VCaP (cell line): Measurements from ENCODE around the gene ASAP2.
A peak's percentile ranks its signal among the peaks of the same experiment; 100 is the strongest.

Experiments
- H3K27ac ChIP-seq: fragments of 450-650 bp; 2 replicates; pipeline ENCODE4 v1.5.1; 2017
- TF ChIP-seq, protein P1 (sequence below): fragments of 450-650 bp; conservative IDR thresholded peaks from 2 replicates; pipeline ENCODE4 v1.5.1; 2017; ENCODE audit warnings: mild to moderate bottlenecking, moderate library complexity

Gene ASAP2

DNA sequence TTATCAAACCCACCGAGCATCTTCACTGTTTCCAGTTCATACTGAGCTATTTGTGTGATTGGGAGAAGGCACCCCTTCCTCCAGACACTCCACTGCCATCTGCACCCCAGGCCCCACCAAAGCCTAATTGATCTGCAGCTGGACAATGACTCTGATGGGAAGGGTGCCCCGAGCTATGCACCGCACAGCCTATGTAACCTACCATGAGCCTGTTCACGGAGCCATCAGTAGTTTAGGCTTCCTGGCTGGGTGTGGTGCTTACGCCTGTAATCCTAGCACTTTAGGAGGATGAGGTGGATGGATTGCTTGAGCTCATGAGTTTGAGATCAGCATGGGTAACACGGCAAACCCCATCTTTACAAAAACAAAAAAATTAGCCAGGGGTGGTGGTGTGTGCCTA is 17.8 kb upstream of the ASAP2 start:
- peak overlapping the region; percentile 72 for H3K27ac ChIP-seq
- TF ChIP-seq, protein P1, sequence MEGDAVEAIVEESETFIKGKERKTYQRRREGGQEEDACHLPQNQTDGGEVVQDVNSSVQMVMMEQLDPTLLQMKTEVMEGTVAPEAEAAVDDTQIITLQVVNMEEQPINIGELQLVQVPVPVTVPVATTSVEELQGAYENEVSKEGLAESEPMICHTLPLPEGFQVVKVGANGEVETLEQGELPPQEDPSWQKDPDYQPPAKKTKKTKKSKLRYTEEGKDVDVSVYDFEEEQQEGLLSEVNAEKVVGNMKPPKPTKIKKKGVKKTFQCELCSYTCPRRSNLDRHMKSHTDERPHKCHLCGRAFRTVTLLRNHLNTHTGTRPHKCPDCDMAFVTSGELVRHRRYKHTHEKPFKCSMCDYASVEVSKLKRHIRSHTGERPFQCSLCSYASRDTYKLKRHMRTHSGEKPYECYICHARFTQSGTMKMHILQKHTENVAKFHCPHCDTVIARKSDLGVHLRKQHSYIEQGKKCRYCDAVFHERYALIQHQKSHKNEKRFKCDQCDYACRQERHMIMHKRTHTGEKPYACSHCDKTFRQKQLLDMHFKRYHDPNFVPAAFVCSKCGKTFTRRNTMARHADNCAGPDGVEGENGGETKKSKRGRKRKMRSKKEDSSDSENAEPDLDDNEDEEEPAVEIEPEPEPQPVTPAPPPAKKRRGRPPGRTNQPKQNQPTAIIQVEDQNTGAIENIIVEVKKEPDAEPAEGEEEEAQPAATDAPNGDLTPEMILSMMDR, result no peak

DNA sequence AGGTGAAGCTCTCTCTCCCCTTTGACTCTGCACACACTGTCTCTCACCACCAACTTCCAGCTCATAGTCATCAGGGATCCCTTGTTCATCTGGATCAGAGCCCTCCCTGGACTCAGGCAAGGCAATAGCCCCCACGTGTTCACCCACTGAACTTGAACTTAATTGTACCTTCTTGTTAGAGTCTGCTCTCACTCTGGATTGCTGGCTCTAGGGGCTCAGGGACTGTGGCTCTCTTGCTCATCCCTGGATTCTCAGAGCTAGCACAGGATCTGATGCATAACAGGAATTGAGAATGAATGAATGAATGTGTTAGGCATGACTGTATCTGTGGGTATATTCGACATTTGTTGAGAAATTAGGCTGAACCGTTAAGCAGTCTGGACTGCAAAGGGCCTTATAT is 16.7 kb upstream of the ASAP2 start:
- TF ChIP-seq, protein P1, result no peak
- no peak overlapping the region for H3K27ac ChIP-seq

DNA sequence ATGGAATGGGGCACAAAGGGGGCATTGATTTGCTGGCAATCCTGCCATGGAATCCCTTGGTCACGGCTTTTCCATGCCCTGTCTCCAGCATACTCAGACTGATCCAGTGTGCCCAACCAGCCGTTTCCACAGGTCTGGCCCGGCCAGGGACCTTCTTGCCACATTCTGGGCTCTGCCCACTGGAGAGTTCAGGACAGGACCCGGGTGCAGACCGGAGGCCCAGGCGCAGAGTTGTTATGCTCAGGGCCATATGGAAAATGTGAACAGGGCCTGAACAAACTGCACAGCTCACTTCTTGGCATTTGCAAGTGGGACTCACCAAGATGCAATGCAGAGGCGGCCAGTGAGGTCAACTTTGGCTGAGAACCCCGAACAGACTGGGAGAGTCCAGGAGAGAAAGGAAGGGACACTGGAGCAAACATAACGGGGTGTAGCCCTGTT is 15.6 kb upstream of the ASAP2 start:
- H3K27ac ChIP-seq, result no peak overlapping the region
- TF ChIP-seq, protein P1, result no peak

DNA sequence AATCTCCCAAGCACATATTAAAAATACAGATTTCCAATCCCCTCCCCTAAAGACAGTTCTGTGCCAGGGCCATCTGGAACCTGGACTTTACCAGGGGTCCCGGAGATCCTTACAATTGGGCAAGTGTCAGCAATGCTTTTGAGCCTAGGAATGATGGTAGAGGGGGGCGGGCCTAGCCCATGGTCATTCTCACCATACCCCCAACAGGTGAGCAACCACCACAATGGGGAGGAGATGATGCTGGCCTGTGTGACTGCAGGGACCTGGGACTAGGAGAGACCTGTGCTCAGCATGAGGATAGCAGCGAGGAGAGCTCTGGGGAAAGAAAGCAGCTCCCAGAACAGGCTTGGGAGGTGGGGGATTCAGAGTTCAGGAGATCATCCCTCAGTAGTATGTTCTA is 13.9 kb upstream of the ASAP2 start:
- H3K27ac ChIP-seq, result no peak overlapping the region
- TF ChIP-seq, protein P1, result no peak

DNA sequence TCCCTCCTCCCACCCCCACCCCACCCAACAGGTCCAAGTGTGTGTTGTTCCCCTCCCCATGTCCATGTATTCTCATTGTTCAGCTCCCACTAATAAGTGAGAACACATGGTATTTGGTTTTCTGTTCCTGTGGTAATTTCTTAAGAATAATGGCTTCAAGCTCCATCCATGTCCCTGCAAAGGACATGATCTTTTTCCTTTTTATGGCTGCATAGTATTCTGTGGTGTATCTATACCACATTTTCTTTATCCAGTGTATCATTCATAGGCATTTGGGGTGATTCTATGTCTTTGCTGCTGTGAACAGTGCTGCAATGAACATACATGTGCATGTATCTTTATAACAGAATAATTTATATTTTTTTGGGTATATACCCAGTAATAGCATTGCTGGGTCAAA is 12.3 kb upstream of the ASAP2 start:
- TF ChIP-seq, protein P1, result no peak
- no peak overlapping the region for H3K27ac ChIP-seq

DNA sequence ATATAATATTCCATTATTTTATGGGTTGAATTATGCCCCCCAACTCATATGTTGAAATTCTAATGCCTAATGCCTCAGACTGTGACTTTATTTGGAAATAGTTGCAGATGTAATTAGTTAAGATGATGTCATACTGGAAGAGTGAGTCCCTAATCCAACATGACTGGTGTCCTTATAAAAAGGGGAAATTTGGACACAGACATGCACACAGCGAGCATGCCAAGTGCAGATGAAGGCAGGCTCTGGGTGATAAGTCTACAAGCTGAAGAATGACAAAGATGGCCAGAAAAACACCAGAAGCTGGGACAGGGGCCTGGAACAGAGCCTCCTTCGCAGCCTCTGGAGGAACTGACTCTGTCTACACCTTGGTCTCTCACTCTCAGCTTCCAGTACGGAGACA is 10.0 kb upstream of the ASAP2 start:
- no peak overlapping the region for H3K27ac ChIP-seq
- TF ChIP-seq, protein P1, result no peak

DNA sequence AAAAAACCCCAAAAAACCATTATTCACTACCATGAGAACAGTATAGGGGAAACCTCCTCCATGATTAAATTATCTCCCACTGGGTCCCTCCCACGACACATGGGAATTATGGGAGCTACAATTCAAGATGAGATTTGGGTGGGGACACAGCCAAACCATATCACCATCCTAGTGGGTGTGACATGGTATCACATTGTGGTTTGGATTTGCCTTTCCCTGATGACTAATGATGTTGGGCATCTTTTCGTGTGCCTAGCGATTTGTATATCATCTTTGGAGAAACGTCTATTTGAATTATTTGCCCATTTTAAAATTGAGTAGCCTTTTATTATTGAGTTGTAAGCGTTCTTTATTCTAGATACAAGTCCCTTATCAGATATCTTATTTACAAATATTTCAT is 8.7 kb upstream of the ASAP2 start:
- H3K27ac ChIP-seq, result no peak overlapping the region
- TF ChIP-seq, protein P1, result no peak
